Inferior parietal cortex (tissue), 1 donor: ENCODE data around the gene POLQ.
A peak's percentile ranks its signal among the peaks of the same experiment; 100 is the strongest.
"Not testable (repeated sequence)": the region's sequence is repeated elsewhere in the genome, so short reads cannot be mapped to it uniquely, and the experiment has no call there.

Experiments
- DNase-seq: peaks from one replicate; pipeline ENCODE4 v3.0.0-alpha.2; 2016; ENCODE audit errors: extremely low spot score

POLQ gene

GRCh38 chr3:121545574-121546455, at the start of gene POLQ:
TSS of gene POLQ (minus strand) at chr3:121545988. CDS start at chr3:121545877, 111 bp downstream.
- DNase-seq, result peak; percentile 95

DNA sequence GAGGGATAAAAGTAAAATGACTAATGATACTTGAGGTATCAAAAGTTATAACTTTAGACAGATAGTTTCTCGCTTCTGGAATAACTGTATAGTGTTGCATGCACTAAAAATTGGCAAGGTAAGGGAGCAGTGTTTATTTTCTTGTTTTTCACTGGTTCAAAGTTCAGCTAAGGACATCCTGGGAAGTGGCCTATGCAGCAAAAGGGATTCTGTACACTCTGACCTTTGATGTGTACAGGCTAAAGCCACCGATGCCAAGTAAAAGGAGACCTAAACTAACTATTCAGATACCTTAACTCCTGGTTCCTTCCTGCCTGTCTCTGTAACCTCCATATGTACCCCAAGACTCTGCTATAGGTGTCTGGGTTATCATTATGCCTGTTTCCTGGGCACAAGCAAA, 49.1 kb upstream of the POLQ start:
- no peak for DNase-seq

- DNase-seq, result not testable (repeated sequence)
These were observed 48.0 kb upstream of the POLQ start for GRCh38 chr3:121593806-121594205.

- peak; percentile 38 for DNase-seq
These were observed 47.3 kb upstream of the POLQ start, which contains the start of gene FBXO40 for GRCh38 chr3:121592856-121593702. TSS of gene FBXO40 (plus strand) at chr3:121593379. CDS start at chr3:121620576, 27,197 bp downstream.

DNA sequence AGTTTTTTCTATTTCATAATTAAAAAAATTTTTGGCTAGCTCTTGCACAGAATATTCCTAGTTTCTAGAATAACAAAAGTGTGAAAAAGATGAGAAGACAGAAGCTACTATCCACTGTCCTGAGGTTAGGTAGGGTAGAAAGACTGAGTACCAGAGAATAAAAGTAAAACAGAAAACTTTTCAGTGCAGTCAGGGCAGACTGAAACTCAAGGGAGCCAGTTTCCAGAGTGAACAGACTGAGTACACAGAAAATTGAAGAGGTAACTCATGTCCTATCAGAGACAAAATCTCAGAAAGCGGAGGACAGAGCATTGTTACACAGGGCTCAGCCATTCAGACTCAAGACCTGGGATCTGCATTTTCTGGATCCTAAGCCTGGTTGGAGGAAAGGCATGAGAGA, 38.6 kb upstream of the POLQ start:
- DNase-seq, result no peak

- DNase-seq, result no peak
These were observed 35.9 kb upstream of the POLQ start for GRCh38 chr3:121581691-121582090.

DNA sequence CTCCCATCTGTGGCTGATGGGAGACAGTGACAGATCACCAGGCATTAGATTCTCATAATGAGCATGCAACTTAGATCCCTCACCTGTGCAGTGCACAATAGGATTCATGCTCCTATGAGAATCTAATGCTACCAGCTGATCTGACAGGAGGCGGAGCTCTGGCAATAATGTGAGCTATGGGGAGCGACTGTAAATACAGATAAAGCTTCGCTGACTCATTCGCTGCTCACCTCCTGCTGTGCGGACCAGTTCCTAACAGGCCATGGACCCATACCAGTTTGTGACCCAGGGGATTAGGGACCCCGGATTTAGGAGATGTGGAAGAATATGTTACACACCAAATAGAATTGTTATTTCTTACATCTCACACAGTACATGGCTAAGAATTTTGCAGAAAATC, 28.7 kb upstream of the POLQ start:
- no peak for DNase-seq

- DNase-seq, result no peak
These were observed 21.9 kb upstream of the POLQ start, which contains the start of gene ARGFX for GRCh38 chr3:121567649-121568048. TSS of gene ARGFX (plus strand) at chr3:121567949. CDS start at chr3:121570714, 2,765 bp downstream.

GRCh38 chr3:121566773-121567172, 21.0 kb upstream of the POLQ start:
- no peak for DNase-seq

GRCh38 chr3:121562148-121562547, 16.4 kb upstream of the POLQ start:
- DNase-seq, result no peak

DNA sequence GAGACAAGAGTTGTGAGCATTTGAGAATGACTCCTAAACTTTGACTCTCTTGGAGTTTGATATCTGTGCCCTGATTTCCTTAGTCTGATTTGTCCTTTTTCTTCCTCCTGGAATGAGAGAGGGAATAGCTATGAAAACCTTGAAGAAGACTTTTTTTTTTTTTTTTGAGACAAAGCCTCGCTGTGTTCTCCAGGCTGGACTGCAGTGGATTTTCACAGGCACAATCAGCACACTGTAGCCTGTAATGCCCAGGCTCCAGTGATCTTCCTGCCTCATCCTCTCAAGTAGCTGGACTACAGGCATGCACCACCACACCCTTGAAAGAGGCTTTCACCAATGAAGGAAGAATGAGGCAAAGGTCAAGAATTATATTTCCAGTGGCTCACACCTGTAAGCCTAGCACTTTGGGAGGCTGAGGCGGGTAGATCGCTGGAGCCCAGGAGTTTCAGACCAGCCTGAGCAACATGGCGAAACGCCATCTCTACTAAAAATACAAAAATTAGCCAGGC, 11.7 kb upstream of the POLQ start:
- no peak for DNase-seq

- no peak for DNase-seq
These were observed 7.0 kb upstream of the POLQ start for GRCh38 chr3:121552797-121553196.

GRCh38 chr3:121552379-121552778, 6.6 kb upstream of the POLQ start:
- no peak for DNase-seq

GRCh38 chr3:121545049-121545573, 677 bp downstream of the POLQ start:
- no peak for DNase-seq

DNA sequence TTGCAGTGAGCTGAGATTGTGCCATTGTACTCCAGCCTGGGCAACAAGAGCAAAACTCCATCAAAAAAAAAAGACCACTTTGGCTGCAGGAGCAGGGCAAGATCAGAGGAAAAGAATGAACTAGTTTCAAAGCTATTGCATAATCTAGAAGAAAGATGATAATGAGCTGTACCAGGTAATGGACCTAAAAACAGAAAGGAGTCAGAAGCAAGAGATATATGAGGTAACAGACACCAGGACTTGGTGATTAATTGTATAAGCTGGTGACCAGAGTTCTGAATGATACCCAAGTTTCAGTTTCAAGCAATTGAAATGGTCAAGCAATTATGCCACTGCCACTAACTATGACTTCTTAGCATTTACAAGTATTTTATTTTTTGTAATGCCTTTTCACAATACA, 2.9 kb downstream of the POLQ start:
- DNase-seq, result no peak

DNA sequence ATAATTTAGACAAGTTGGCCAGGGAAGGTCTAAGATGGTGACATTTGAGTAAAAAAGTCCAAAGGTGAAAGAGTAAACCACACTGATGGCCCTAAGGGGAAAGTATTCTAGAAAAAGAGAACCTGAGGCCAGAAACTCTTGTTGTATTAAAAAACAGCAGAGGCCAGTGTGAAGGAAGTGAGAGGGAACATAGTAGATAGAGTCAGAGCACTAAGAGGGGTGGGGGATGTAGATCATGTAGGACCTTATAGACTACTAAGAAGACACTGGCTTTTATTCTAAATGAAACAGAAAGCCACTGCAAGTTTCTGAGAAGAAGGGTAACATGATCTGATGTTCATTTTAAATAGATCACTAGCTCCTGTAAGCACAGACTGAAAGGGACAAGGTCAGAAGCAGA, 14.5 kb downstream of the POLQ start:
- DNase-seq, result no peak

DNA sequence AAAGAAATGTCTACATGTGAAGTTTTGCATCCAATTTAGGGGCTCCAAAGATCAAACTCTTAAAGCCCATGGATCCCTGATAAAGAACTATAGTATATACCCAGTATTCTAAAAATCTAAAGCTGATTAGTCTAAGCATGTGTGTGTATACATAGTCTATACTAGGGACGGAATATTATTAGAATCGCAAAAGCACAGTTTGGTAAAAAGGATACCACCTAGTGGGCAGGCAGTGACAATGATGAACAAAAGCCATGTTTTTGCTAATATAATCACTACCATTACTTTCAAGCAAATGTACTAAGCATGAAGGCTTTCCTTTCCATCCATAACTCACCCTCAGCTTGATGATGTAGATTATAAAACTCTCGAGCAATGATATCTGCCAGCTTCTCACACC, 16.5 kb downstream of the POLQ start:
- no peak for DNase-seq

- DNase-seq, result no peak
These were observed 25.3 kb downstream of the POLQ start for GRCh38 chr3:121520510-121520909.

- no peak for DNase-seq
These were observed 27.7 kb downstream of the POLQ start for GRCh38 chr3:121517953-121518655.

DNA sequence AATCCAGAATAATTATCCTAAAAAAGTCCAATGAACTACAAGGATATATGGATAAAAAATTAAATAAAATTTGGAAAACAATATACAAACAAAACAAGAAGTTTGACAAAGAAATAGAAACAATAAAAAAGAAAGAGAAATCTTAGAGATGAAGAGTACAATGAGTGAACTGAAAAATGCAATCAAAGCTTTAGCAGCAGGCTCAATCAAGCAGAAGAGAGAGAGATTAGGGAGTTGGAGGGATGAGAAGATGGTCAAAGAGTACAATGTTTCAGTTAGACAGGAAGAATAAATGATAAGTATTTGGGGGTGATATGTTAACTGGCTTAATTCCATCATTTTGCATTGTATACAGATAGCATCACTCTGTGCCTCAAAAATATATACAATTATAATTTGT, 29.9 kb downstream of the POLQ start:
- no peak for DNase-seq

DNA sequence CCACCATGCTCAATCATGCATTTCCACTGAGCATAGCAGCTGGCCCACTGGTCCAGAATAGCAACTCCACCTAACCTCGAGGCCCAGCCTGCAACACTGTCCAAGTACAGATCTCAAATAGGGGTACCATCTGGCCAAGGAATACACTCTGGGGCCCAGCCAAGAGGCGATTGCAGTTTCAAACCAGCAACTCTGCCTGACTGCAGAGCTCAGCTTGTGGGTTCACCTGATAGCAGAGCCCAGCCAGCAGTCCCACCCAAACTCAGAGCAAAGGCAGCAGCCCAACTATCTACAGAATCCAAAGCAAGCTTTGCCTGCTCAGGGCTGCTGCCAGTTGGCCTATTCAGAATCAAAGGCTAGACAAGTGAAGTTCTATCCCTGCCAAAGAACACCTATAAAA, 30.5 kb downstream of the POLQ start:
- no peak for DNase-seq
